22Rv1 (cell line): ENCODE measurements around the gene PAX3.

Source experiments
- H3K27ac ChIP-seq: fragments of 450-650 bp; 2 replicates; pipeline ENCODE4 v1.5.1; 2017
- CTCF ChIP-seq: fragments of 450-650 bp; IDR thresholded peaks from 2 replicates; pipeline ENCODE4 v1.5.1; 2017; ENCODE audit warnings: mild to moderate bottlenecking
- ZFX ChIP-seq: fragments of 450-650 bp; IDR thresholded peaks from 2 replicates; pipeline ENCODE4 v1.6.1; 2017; ENCODE audit warnings: antibody characterized with exemption, borderline replicate concordance

PAX3 gene

DNA sequence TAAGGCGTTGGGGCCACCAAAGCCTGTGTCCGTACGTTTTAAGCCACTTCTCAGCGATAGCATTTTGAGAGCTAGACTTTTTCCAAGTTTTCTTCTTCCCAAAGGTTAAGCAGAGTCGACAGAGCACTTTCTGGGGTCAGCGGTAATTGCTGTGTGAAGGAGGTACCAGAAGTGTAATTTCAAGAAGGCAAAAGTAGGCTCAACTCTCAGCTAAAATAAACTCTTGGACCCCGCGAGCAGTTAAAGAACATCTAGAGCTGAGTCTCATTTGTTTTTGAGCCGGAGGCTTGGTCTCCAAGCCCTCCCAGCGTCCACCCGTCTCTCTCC, 1.9 kb upstream of the PAX3 start:
- H3K27ac ChIP-seq = no peak overlapping the region
- TF ChIP-seq CTCF (no peak), ZFX (no peak)

GRCh38 chr2:222299906-222300725, 1.3 kb upstream of the PAX3 start:
- TF ChIP-seq CTCF = no peak
- TF ChIP-seq ZFX = no peak
- no peak overlapping the region for H3K27ac ChIP-seq

- TF ChIP-seq ZFX (no peak), CTCF (no peak)
- H3K27ac ChIP-seq = no peak overlapping the region
These were observed 842 bp downstream of the PAX3 start for GRCh38 chr2:222298001-222298310.

- TF ChIP-seq CTCF (no peak), ZFX (no peak)
- no peak overlapping the region for H3K27ac ChIP-seq
These were observed 1.2 kb downstream of the PAX3 start for GRCh38 chr2:222297600-222297935.

- H3K27ac ChIP-seq = no peak overlapping the region
- TF ChIP-seq CTCF = no peak
- TF ChIP-seq ZFX = no peak
These were observed 1.7 kb downstream of the PAX3 start for GRCh38 chr2:222296911-222297599.

GRCh38 chr2:222296311-222296741, 2.5 kb downstream of the PAX3 start:
- no peak overlapping the region for H3K27ac ChIP-seq
- TF ChIP-seq ZFX (no peak), CTCF (no peak)

GRCh38 chr2:222295368-222296062, 3.3 kb downstream of the PAX3 start:
- no peak for TF ChIP-seq CTCF
- TF ChIP-seq ZFX = no peak
- H3K27ac ChIP-seq = no peak overlapping the region
